Calu3 (cell line): ENCODE results near the gene RABIF. TPM values are rescaled to one million over a fixed set of nuclear protein-coding genes. Genes with fewer than 3 reads are reported as not detected.
"Not testable (repeated sequence)": the region's sequence is repeated elsewhere in the genome, so short reads cannot be mapped to it uniquely, and the experiment has no call there.

Source experiments
- BruUV-seq: library from RNA; stranded (reverse); fragments of 400-500 nt; replicated peaks from 2 replicates; lab custom pipeline; 2021; lab: Mats Ljungman, UMichigan
- CTCF ChIA-PET: fragments of 300-600 bp; sonication (Branson Sonifier 250); formaldehyde crosslinking; loops from one replicate; lab custom pipeline; 2022; ENCODE audit warnings: antibody characterized with exemption; lab: Charles Lee
- DNase-seq: peaks from one replicate; pipeline ENCODE4 v3.0.0; 2022
- H3K27ac Mint-ChIP-seq: one replicate; pipeline ENCODE4 v1.8.0; 2022; ENCODE audit warnings: mixed read lengths; ENCODE audit not compliant: unreplicated experiment
- H3K27me3 Mint-ChIP-seq: one replicate; pipeline ENCODE4 v1.8.0; 2022; ENCODE audit warnings: mixed read lengths; ENCODE audit not compliant: unreplicated experiment
- H3K36me3 Mint-ChIP-seq: one replicate; pipeline ENCODE4 v1.8.0; 2022; ENCODE audit warnings: mild to moderate bottlenecking, moderate library complexity, mixed read lengths; ENCODE audit not compliant: insufficient read depth, unreplicated experiment
- H3K4me1 Mint-ChIP-seq: one replicate; pipeline ENCODE4 v1.8.0; 2022; ENCODE audit warnings: mild to moderate bottlenecking, low read depth, mixed read lengths; ENCODE audit not compliant: unreplicated experiment
- H3K4me3 Mint-ChIP-seq: one replicate; pipeline ENCODE4 v1.8.0; 2022; ENCODE audit warnings: mild to moderate bottlenecking, low read depth, moderate library complexity, mixed read lengths; ENCODE audit not compliant: unreplicated experiment
- H3K9me3 Mint-ChIP-seq: one replicate; pipeline ENCODE4 v1.8.0; 2022; ENCODE audit warnings: low read depth, mixed read lengths; ENCODE audit not compliant: unreplicated experiment
- CTCF ChIP-seq: fragments of 200-600 bp; IDR thresholded peaks from one replicate; pipeline ENCODE4 v1.8.0; 2022; ENCODE audit warnings: antibody characterized with exemption; ENCODE audit not compliant: unreplicated experiment
- intact Hi-C: fragments of 100-400 bp; cut with micrococcal nuclease; formaldehyde crosslinking; loops from one replicate; pipeline ENCODE4 v1.10.0; 2022; ENCODE audit not compliant: unreplicated experiment
- total RNA-seq: library from RNA; stranded (reverse); gene quantifications from 2 replicates; pipeline ENCODE4 v1.2.3, GENCODE V29; 2022

The RABIF gene
- total RNA-seq, 1 experiment from 2014 or later = 9.8 TPM

- intact Hi-C loops = no loop called here
- no peak overlapping the region for H3K27ac Mint-ChIP-seq
- no peaks in the 10 kb centered on the region for H3K9me3 Mint-ChIP-seq
- BruUV-seq = no TSS peak
- DNase-seq = no peak
- peaks cover 13% of the 10 kb centered on the region for H3K36me3 Mint-ChIP-seq
- H3K4me3 Mint-ChIP-seq = no peak overlapping the region
- no peaks in the 10 kb centered on the region for H3K27me3 Mint-ChIP-seq
- TF ChIP-seq CTCF = no peak
- CTCF ChIA-PET = no interaction called here
- no peaks in the 10 kb centered on the region for H3K4me1 Mint-ChIP-seq
Observed at GRCh38 chr1:202919615-202920014, 30.7 kb upstream of the RABIF start.

GRCh38 chr1:202915146-202915545 is 26.2 kb upstream of the RABIF start:
- Mint-ChIP-seq H3K4me1 (no peaks in the 10 kb centered on the region), H3K27me3 (no peaks in the 10 kb centered on the region), H3K27ac (no peak overlapping the region), H3K4me3 (no peak overlapping the region), H3K36me3 (peaks cover 14% of the 10 kb centered on the region), H3K9me3 (no peaks in the 10 kb centered on the region)
- CTCF ChIA-PET = no interaction called here
- DNase-seq = no peak
- intact Hi-C loops = no loop called here
- no peak for TF ChIP-seq CTCF
- no TSS peak for BruUV-seq

GRCh38 chr1:202912476-202912875 is 23.5 kb upstream of the RABIF start:
- DNase-seq, CTCF ChIA-PET, H3K4me1 Mint-ChIP-seq, H3K27ac Mint-ChIP-seq, H3K4me3 Mint-ChIP-seq, BruUV-seq, intact Hi-C loops, H3K27me3 Mint-ChIP-seq, H3K9me3 Mint-ChIP-seq: not testable (repeated sequence)
- H3K36me3 Mint-ChIP-seq = peaks cover 14% of the 10 kb centered on the region

GRCh38 chr1:202909494-202909893 is 20.5 kb upstream of the RABIF start:
- H3K27me3 Mint-ChIP-seq = no peaks in the 10 kb centered on the region
- CTCF ChIA-PET = interaction anchor here (0.8 kb wide), 1 partner anchor 1866 kb away, joined by 5 read pairs; no protein-coding TSS in a partner anchor
- no peak overlapping the region for H3K27ac Mint-ChIP-seq
- DNase-seq = no peak
- no peak overlapping the region for H3K4me3 Mint-ChIP-seq
- H3K9me3 Mint-ChIP-seq = no peaks in the 10 kb centered on the region
- TF ChIP-seq CTCF = no peak
- H3K4me1 Mint-ChIP-seq = no peaks in the 10 kb centered on the region
- BruUV-seq = no TSS peak
- peaks cover 20% of the 10 kb centered on the region for H3K36me3 Mint-ChIP-seq
- intact Hi-C loops = no loop called here

GRCh38 chr1:202908998-202909397 is 20.0 kb upstream of the RABIF start:
- Mint-ChIP-seq H3K36me3 (peaks cover 20% of the 10 kb centered on the region), H3K27me3 (no peaks in the 10 kb centered on the region)
- no TSS peak for BruUV-seq

More at GRCh38 chr1:202908998-202909397, 20.0 kb upstream of the RABIF start:
- H3K9me3 Mint-ChIP-seq = no peaks in the 10 kb centered on the region
- no peak overlapping the region for H3K4me3 Mint-ChIP-seq
- TF ChIP-seq CTCF = no peak
- H3K4me1 Mint-ChIP-seq = no peaks in the 10 kb centered on the region
- CTCF ChIA-PET = no interaction called here
- no peak for DNase-seq
- intact Hi-C loops = no loop called here
- H3K27ac Mint-ChIP-seq = no peak overlapping the region
